Heart right ventricle (tissue), 16 donors: ENCODE data around the gene MYO1H. TPM values are rescaled to one million over a fixed set of nuclear protein-coding genes. Genes with fewer than 3 reads are reported as not detected.
"Not testable (repeated sequence)": the region's sequence is repeated elsewhere in the genome, so short reads cannot be mapped to it uniquely, and the experiment has no call there.

ENCODE experiments used
- ATAC-seq, 8 donors: fragments of 200-7000 bp; cut with Tn5 transposase; one replicate each; pipeline ENCODE4 v1.9.1; 2020; ENCODE audit warnings: mild to moderate bottlenecking in 8 of 8, moderate library complexity in 8 of 8, moderate number of reproducible peaks in 1 of 8
- DNase-seq, 2 donors: peaks; one replicate each; pipeline ENCODE4 v3.0.0-alpha.2; 2020
- H3K27ac ChIP-seq, 10 donors: fragments of 200-600 bp; sonication (generic) in 2 of 10; one replicate each; pipeline versions ENCODE4 v1.5.0 to v1.8.0; 2020 to 2022; ENCODE audit warnings: mild to moderate bottlenecking in 3 of 10
- H3K27me3 ChIP-seq, 7 donors: fragments of 200-600 bp; one replicate each; pipeline ENCODE4 v1.8.0; 2021 to 2022; ENCODE audit warnings: mild to moderate bottlenecking in 2 of 7
- H3K36me3 ChIP-seq, 9 donors: fragments of 200-600 bp; sonication (generic) in 1 of 9; one replicate each; pipeline versions ENCODE4 v1.5.0 to v1.8.0; 2020 to 2022; ENCODE audit warnings: mild to moderate bottlenecking in 2 of 9
- H3K4me1 ChIP-seq, 9 donors: fragments of 200-600 bp; sonication (generic) in 1 of 9; one replicate each; pipeline versions ENCODE4 v1.5.0 to v1.8.0; 2020 to 2022; ENCODE audit warnings: mild to moderate bottlenecking in 4 of 9
- H3K4me3 ChIP-seq, 10 donors: fragments of 200-600 bp; sonication (generic) in 2 of 10; one replicate each; pipeline versions ENCODE4 v1.5.0 to v1.8.0; 2020 to 2022; ENCODE audit warnings: mild to moderate bottlenecking in 7 of 10, moderate library complexity in 2 of 10
- H3K9me3 ChIP-seq, 11 donors: fragments of 200-600 bp in 10 of 11; sonication (generic) in 2 of 11; one replicate each; pipeline versions ENCODE4 v1.5.0 to v1.8.0; 2013 to 2022; ENCODE audit warnings: mild to moderate bottlenecking in 2 of 11, control low read depth in 1 of 11, moderate library complexity in 1 of 11
- CTCF ChIP-seq, 9 donors: fragments of 200-600 bp; sonication (generic) in 2 of 9; IDR thresholded peaks; one replicate each; pipeline versions ENCODE4 v1.5.0 to v1.8.0; 2021 to 2022; ENCODE audit warnings: antibody characterized with exemption in 9 of 9, mild to moderate bottlenecking in 5 of 9, moderate library complexity in 1 of 9
- WGBS, 2 donors: extraction: QIAGEN DNeasy Blood & Tissue Kit; methylation state at CpG; one replicate each; pipeline ENCODE4 v1.1.7; 2013; ENCODE audit warnings: inconsistent platforms in 1 of 2; 5-methylcytosine and 5-hydroxymethylcytosine counted together
- intact Hi-C, 10 donors: fragments of 100-400 bp; cut with DNase I; formaldehyde crosslinking; loops; one replicate each; pipeline versions ENCODE4 v1.11.1 to v1.14.2; 2022
- polyA plus RNA-seq, 2 donors: library from polyadenylated mRNA; stranded (reverse); fragments of 200-250 nt; gene quantifications; one replicate each; pipeline ENCODE4 v1.2.3, GENCODE V29; 2013
- total RNA-seq, 10 donors: library from RNA; stranded (reverse); fragmentation: NEBNext Ultra II Directional in 3 of 10; extraction: Animal tissue kit (Norgen Biotek cat#: 25700) in 3 of 10; gene quantifications; one replicate each; pipeline versions ENCODE4 v1.2.1 to v1.2.4, GENCODE V29; 2021 to 2023
- donor health status: Arrhythmogenic right ventricular cardiomyopathy.
- donor health status: ischemic (EF 13 %, LVEDD 7.1; RV severe dilation, severe dysfunction).
- donor health status: healthy with polysubstance abuse.
- donor health status: DM: no; HTN: yes; CAD: no.
- donor health status: DM: no; HTN: no; CAD: no.
- donor health status: ischemic (EF 25% LVEDD 6.9; RV normal size, moderate dysfunction).
- donor health status: ischemic (EF 25% LVEDD 5.7; RV mildly dilated, moderate dysfunction).
- donor health status: healthy.
- donor health status: DM: yes; HTN: yes; CAD: no.
- donor health status: Ischemic cardiomyopathy.
- donor health status: ischemic (EF 35%, LVEDD 5.7; RV mildly dilated, moderate dysfunction).
- donor health status: nonischemic (EF 11% LVEDD 7.7; RV severe dilation, severe dysfunction).
- donor health status: DM: yes; HTN: yes; CAD: no.
- donor health status: PGD.
- donor health status: ischemic (EF 29% LVEDD 5.4; RV normal size, mild dysfunction).
- donor health status: nonischemic (EF 23%, LVEDD 6.1; RV moderate dilation, normal function).

MYO1H gene
- total and polyA plus RNA-seq, 12 donors, result 0.07 to 1.3 (median 0.51) TPM; not detected in 4

- peak overlapping the region in 9 of 10 donors; percentile 64 to 99 (median 97) for H3K27ac ChIP-seq
- no peak for DNase-seq
- 22 to 40% methylated on average over 3 of the region's 3 CpGs for WGBS, 2 donors
- intact Hi-C loops, result loop anchor here in 1 of 10 donors (1.0 kb wide), 1 partner anchor 10 kb away; the partner anchor contains the start of genes KCTD10 and UBE3B
- ATAC-seq, result no peak
- no peak overlapping the region for H3K4me3 ChIP-seq
- peaks cover 0 to 74% (median 9%) of the 10 kb centered on the region in 9 donors for H3K36me3 ChIP-seq
- peaks cover 36 to 97% (median 85%) of the 10 kb centered on the region in 9 donors for H3K4me1 ChIP-seq
- TF ChIP-seq CTCF (IDR thresholded peaks at IDR 0.05), result no peak
- no peaks in the 10 kb centered on the region for H3K27me3 ChIP-seq
- H3K9me3 ChIP-seq, result no peaks in the 10 kb centered on the region
Measured at GRCh38 chr12:109466821-109467220, 119.1 kb downstream of the MYO1H start.

- H3K36me3 ChIP-seq, result peaks cover 0 to 85% (median 10%) of the 10 kb centered on the region in 9 donors
- peaks cover 34 to 96% (median 85%) of the 10 kb centered on the region in 9 donors for H3K4me1 ChIP-seq
- no peak for TF ChIP-seq CTCF (IDR thresholded peaks at IDR 0.05)
- ATAC-seq, result peak in 5 of 8 donors; percentile 3 to 31 (median 6)
- H3K27ac ChIP-seq, result peak overlapping the region in 9 of 10 donors; percentile 64 to 99 (median 97)
- WGBS, 2 donors, result 56 to 58% methylated on average over 7 of the region's 8 CpGs
- no peak overlapping the region for H3K4me3 ChIP-seq
- no peaks in the 10 kb centered on the region for H3K27me3 ChIP-seq
- H3K9me3 ChIP-seq, result no peaks in the 10 kb centered on the region
- intact Hi-C loops, result loop anchor here in 1 of 10 donors (1.0 kb wide), 1 partner anchor 9 kb away; the partner anchor contains the start of genes KCTD10 and UBE3B
- no peak for DNase-seq
Measured at GRCh38 chr12:109467978-109468676, 120.4 kb downstream of the MYO1H start.

GRCh38 chr12:109469517-109469916, 121.8 kb downstream of the MYO1H start:
- peaks cover 22 to 95% (median 81%) of the 10 kb centered on the region in 9 donors for H3K4me1 ChIP-seq
- no peaks in the 10 kb centered on the region for H3K27me3 ChIP-seq
- peak overlapping the region in 6 of 10 donors; percentile 4 to 41 (median 12) for H3K27ac ChIP-seq
- 90 to 94% methylated on average over 10 of the region's 10 CpGs for WGBS, 2 donors
- no peaks in the 10 kb centered on the region for H3K9me3 ChIP-seq
- peaks cover 0 to 98% (median 10%) of the 10 kb centered on the region in 9 donors for H3K36me3 ChIP-seq
- no peak for TF ChIP-seq CTCF (IDR thresholded peaks at IDR 0.05)
- no peak overlapping the region for H3K4me3 ChIP-seq
- intact Hi-C loops, result no loop called here
- DNase-seq, result no peak
- ATAC-seq, result no peak

GRCh38 chr12:109473006-109473405, 125.3 kb downstream of the MYO1H start:
- intact Hi-C loops, result loop anchor here in 1 of 10 donors (5.0 kb wide), 1 partner anchor 41 kb away; no protein-coding TSS in a partner anchor
- peak overlapping the region in 5 of 10 donors; percentile 1 to 43 (median 36) for H3K27ac ChIP-seq
- peaks cover 0 to 64% (median 10%) of the 10 kb centered on the region in 9 donors for H3K36me3 ChIP-seq
- 80 to 89% methylated on average over 3 of the region's 3 CpGs for WGBS, 2 donors
- H3K4me3 ChIP-seq, result no peak overlapping the region
- H3K27me3 ChIP-seq, result no peaks in the 10 kb centered on the region
- no peak for ATAC-seq
- no peaks in the 10 kb centered on the region for H3K9me3 ChIP-seq
- H3K4me1 ChIP-seq, result peaks cover 8 to 82% (median 65%) of the 10 kb centered on the region in 9 donors
- no peak for TF ChIP-seq CTCF (IDR thresholded peaks at IDR 0.05)
- no peak for DNase-seq

- not testable (repeated sequence) for H3K4me3 ChIP-seq, H3K9me3 ChIP-seq, ATAC-seq, DNase-seq, H3K27me3 ChIP-seq
- intact Hi-C loops, result loop anchor here in 1 of 10 donors (5.0 kb wide), 1 partner anchor 41 kb away; no protein-coding TSS in a partner anchor
- 90 to 91% methylated on average over 16 of the region's 16 CpGs for WGBS, 2 donors
- peak overlapping the region in 5 of 10 donors; percentile 1 to 96 (median 36) for H3K27ac ChIP-seq
- H3K4me1 ChIP-seq, result peaks cover 8 to 82% (median 67%) of the 10 kb centered on the region in 9 donors
- H3K36me3 ChIP-seq, result peaks cover 0 to 57% (median 10%) of the 10 kb centered on the region in 9 donors
Measured at GRCh38 chr12:109473526-109474270, 126.0 kb downstream of the MYO1H start.
